A549 (cell line): ENCODE results near the gene LY6G6C. TPM values are rescaled to one million over a fixed set of nuclear protein-coding genes. Genes with fewer than 3 reads are reported as not detected.

Source experiments
- ATAC-seq, 2 experiments: fragments of 200-7000 bp in 1 of 2; fragments of >200 bp in 1 of 2; cut with Nextera tagmentation in 1 of 2; cut with Tn5 transposase in 1 of 2; 3 replicates each; pipeline versions ENCODE4 v1.8.0 to v1.9.1; 2018 to 2020; ENCODE audit warnings: mild to moderate bottlenecking in 1 of 2, moderate library complexity in 1 of 2
- CTCF ChIA-PET: fragments of 300-600 bp; sonication (Branson Sonifier 250); formaldehyde crosslinking; extraction: SDS; loops from one replicate; lab custom pipeline; 2021; ENCODE audit warnings: antibody characterized with exemption, inconsistent platforms; lab: Yijun Ruan, JAX
- POLR2A ChIA-PET: fragments of 350-600 bp; formaldehyde crosslinking; extraction: SDS; loops from one replicate; lab custom pipeline; 2021; ENCODE audit warnings: antibody characterized with exemption, inconsistent platforms; lab: Yijun Ruan, JAX
- DNase-seq, 2 experiments: peaks; one replicate each; pipeline versions ENCODE4 v3.0.0 to v3.0.0-alpha.2; 2011 to 2016; ENCODE audit warnings: low read depth in 1 of 2, low spot score in 1 of 2
- FAIRE-seq: peaks from 2 replicates; lab custom pipeline; 2011; peaks lifted over from hg19 to GRCh38; lab: Jason Lieb, UNC
- H3K27ac ChIP-seq, 2 experiments: fragments of >200 bp; sonication (Bioruptor Twin); formaldehyde crosslinking; 3 replicates each; pipeline ENCODE4 v1.5.1; 2016 to 2017
- H3K4me1 ChIP-seq: fragments of >200 bp; sonication (Bioruptor Twin); formaldehyde crosslinking; 3 replicates; pipeline ENCODE4 v1.6.1; 2016
- H3K4me2 ChIP-seq: fragments of >200 bp; sonication (Bioruptor Twin); formaldehyde crosslinking; 3 replicates; pipeline ENCODE4 v1.6.1; 2016
- H3K4me3 ChIP-seq: fragments of >200 bp; sonication (Bioruptor Twin); formaldehyde crosslinking; 3 replicates; pipeline ENCODE4 v1.5.1; 2016
- H3K9me3 ChIP-seq: fragments of >200 bp; sonication (Bioruptor Twin); formaldehyde crosslinking; 3 replicates; pipeline ENCODE4 v1.6.1; 2016
- ATOH8 ChIP-seq: fragments of 250-450 bp; sonication (Bioruptor Pico); IDR thresholded peaks from 2 replicates; pipeline ENCODE4 v1.5.0; 2020; ENCODE audit warnings: low read depth, mild to moderate bottlenecking, moderate library complexity
- CBX2 ChIP-seq: fragments of 200-600 bp; sonication (generic); IDR thresholded peaks from 2 replicates; pipeline ENCODE4 v1.6.1; 2016; ENCODE audit warnings: low read depth, mild to moderate bottlenecking, borderline replicate concordance
- CHD2 ChIP-seq: fragments of 150-350 bp; IDR thresholded peaks from 2 replicates; pipeline ENCODE4 v1.6.1; 2014; ENCODE audit warnings: low read length; ENCODE audit not compliant: partially characterized antibody
- CHD4 ChIP-seq: fragments of 200-600 bp; sonication (generic); IDR thresholded peaks from 2 replicates; pipeline ENCODE4 v1.6.1; 2016; ENCODE audit warnings: antibody characterized with exemption, mild to moderate bottlenecking, borderline replicate concordance
- CTCF ChIP-seq: fragments of >200 bp; sonication (Bioruptor Twin); formaldehyde crosslinking; IDR thresholded peaks from 3 replicates; pipeline ENCODE4 v1.5.1; 2016
- EHF ChIP-seq: fragments of 250-450 bp; sonication (Bioruptor Pico); IDR thresholded peaks from 2 replicates; pipeline ENCODE4 v1.5.0; 2020; ENCODE audit warnings: mild to moderate bottlenecking
- ESRRA ChIP-seq: fragments of 150-350 bp; IDR thresholded peaks from 2 replicates; pipeline ENCODE4 v1.6.1; 2014; ENCODE audit warnings: mild to moderate bottlenecking, low read length, borderline replicate concordance
- FOXS1 ChIP-seq: fragments of 250-450 bp; sonication (Bioruptor Pico); IDR thresholded peaks from 2 replicates; pipeline ENCODE4 v1.5.0; 2020; ENCODE audit warnings: mild to moderate bottlenecking, moderate library complexity
- HES2 ChIP-seq: fragments of >200 bp; sonication (Bioruptor Twin); formaldehyde crosslinking; IDR thresholded peaks from 2 replicates; pipeline ENCODE4 v1.6.1; 2016
- HEYL ChIP-seq: fragments of 250-450 bp; sonication (Bioruptor Pico); IDR thresholded peaks from 2 replicates; pipeline ENCODE4 v1.8.0; 2021; ENCODE audit warnings: mild to moderate bottlenecking, moderate library complexity
- HOXA7 ChIP-seq: fragments of 250-450 bp; sonication (Bioruptor Pico); IDR thresholded peaks from 2 replicates; pipeline ENCODE4 v1.5.0; 2020; ENCODE audit warnings: mild to moderate bottlenecking, moderate library complexity
- MYC ChIP-seq: IDR thresholded peaks from 2 replicates; pipeline ENCODE4 v1.6.1; 2012; ENCODE audit warnings: mild to moderate bottlenecking, inconsistent platforms, low read length, improper control_type of control experiment, borderline replicate concordance
- NR3C1 ChIP-seq: fragments of >200 bp; sonication (Bioruptor Twin); formaldehyde crosslinking; IDR thresholded peaks from 3 replicates; pipeline ENCODE4 v1.6.1; 2017
- RFX5 ChIP-seq: fragments of 450-650 bp; IDR thresholded peaks from 2 replicates; pipeline ENCODE4 v1.7.1; 2014; ENCODE audit warnings: antibody characterized with exemption, mild to moderate bottlenecking, moderate library complexity
- TP53 ChIP-seq: fragments of 250-450 bp; sonication (Bioruptor Pico); IDR thresholded peaks from 2 replicates; pipeline ENCODE4 v1.5.0; 2021; ENCODE audit warnings: mild to moderate bottlenecking, moderate library complexity
- USF2 ChIP-seq: fragments of 450-650 bp; IDR thresholded peaks from 2 replicates; pipeline ENCODE4 v1.6.1; 2014; ENCODE audit warnings: antibody characterized with exemption
- ZSCAN20 ChIP-seq: fragments of 250-450 bp; sonication (Bioruptor Pico); IDR thresholded peaks from 2 replicates; pipeline ENCODE4 v1.8.0; 2022; ENCODE audit warnings: mild to moderate bottlenecking, moderate library complexity
- WGBS: methylation state at CpG from one replicate; pipeline ENCODE4 v1.1.6; 2017; ENCODE audit errors: missing lambda C conversion rate; 5-methylcytosine and 5-hydroxymethylcytosine counted together
- polyA plus RNA-seq, 4 experiments: library from polyadenylated mRNA; depleted of rRNA in 3 of 4; stranded (reverse); fragments of >200 nt; fragmentation: RNase III in 1 of 4; extraction: RNeasy Plus Mini Kit Qiagen cat#74134 plus additional on column Dnase treatment in 1 of 4; gene quantifications; 2 replicates in 3 of 4; 3 replicates in 1 of 4; pipeline ENCODE4 v1.2.3, GENCODE V29; 2011 to 2017

Gene LY6G6C
- polyA plus RNA-seq, 2 of the 4 experiments (the other 2 are of a cell fraction), result 0.08 to 0.21 TPM

- ChIA-PET CTCF (interaction anchor here (0.7 to 3.9 kb wide), 4 partner anchors 12 to 151 kb away, joined by 3 to 10 read pairs (median 5); partner anchors contain the start of gene CLIC1), POLR2A (interaction anchor here (0.7 to 1.7 kb wide), 2 partner anchors 8 to 22 kb away, joined by 4 to 6 read pairs; no protein-coding TSS in a partner anchor)
- Histone ChIP-seq H3K4me1 (peaks cover 5% of the 10 kb centered on the region; the same call in 2 of the 3 replicates), H3K9me3 (no peaks in the 10 kb centered on the region), H3K27ac (no peak overlapping the region), H3K4me2 (no peak overlapping the region), H3K4me3 (no peak overlapping the region)
- TF ChIP-seq CBX2, result no peak
- no peak for TF ChIP-seq ATOH8
- no peak for TF ChIP-seq ESRRA
- no peak for TF ChIP-seq ZSCAN20 (CRISPR knock-in tag)
- TF ChIP-seq TP53 (CRISPR knock-in tag), result no peak
- TF ChIP-seq HOXA7 (CRISPR knock-in tag), result no peak
- no peak for TF ChIP-seq RFX5
- TF ChIP-seq USF2, result no peak
- no peak for TF ChIP-seq CHD4
- no peak for TF ChIP-seq CHD2
- TF ChIP-seq MYC, result no peak
- TF ChIP-seq HES2, result no peak
- TF ChIP-seq NR3C1, result no peak
- FAIRE-seq (no peak), ATAC-seq (no peak), DNase-seq (no peak)
- 92% methylated on average over 12 of the region's 12 CpGs for WGBS
Observed at GRCh38 chr6:31725502-31726350, 4.2 kb upstream of the LY6G6C start.

GRCh38 chr6:31723980-31724691, 2.6 kb upstream of the LY6G6C start:
- 91% methylated on average over 20 of the region's 25 CpGs for WGBS
- Histone ChIP-seq H3K27ac (no peak overlapping the region), H3K4me1 (no peaks in the 10 kb centered on the region), H3K9me3 (no peaks in the 10 kb centered on the region), H3K4me2 (no peak overlapping the region), H3K4me3 (no peak overlapping the region)
- ATAC-seq (no peak), DNase-seq (no peak), FAIRE-seq (no peak)
- ChIA-PET CTCF (interaction anchor here (1.1 to 3.9 kb wide), 5 partner anchors 10 to 106 kb away, joined by 4 to 10 read pairs (median 6); partner anchors contain the start of gene CLIC1), POLR2A (interaction anchor here (1.2 to 1.7 kb wide), 2 partner anchors 20 to 83 kb away, joined by 3 to 6 read pairs; partner anchors contain the start of gene LSM2)
- TF ChIP-seq CTCF, result no peak
- TF ChIP-seq HEYL (CRISPR knock-in tag), result no peak
- TF ChIP-seq EHF (CRISPR knock-in tag), result no peak
- TF ChIP-seq FOXS1 (CRISPR knock-in tag), result no peak
